ENCODE data around the gene RAB36. TPM values are rescaled to one million over a fixed set of nuclear protein-coding genes. Genes with fewer than 3 reads are reported as not detected.

The RAB36 gene
- total RNA-seq, 4 donors from 2014 or later = 5.0 to 10.8 (median 8.2) TPM

DNA sequence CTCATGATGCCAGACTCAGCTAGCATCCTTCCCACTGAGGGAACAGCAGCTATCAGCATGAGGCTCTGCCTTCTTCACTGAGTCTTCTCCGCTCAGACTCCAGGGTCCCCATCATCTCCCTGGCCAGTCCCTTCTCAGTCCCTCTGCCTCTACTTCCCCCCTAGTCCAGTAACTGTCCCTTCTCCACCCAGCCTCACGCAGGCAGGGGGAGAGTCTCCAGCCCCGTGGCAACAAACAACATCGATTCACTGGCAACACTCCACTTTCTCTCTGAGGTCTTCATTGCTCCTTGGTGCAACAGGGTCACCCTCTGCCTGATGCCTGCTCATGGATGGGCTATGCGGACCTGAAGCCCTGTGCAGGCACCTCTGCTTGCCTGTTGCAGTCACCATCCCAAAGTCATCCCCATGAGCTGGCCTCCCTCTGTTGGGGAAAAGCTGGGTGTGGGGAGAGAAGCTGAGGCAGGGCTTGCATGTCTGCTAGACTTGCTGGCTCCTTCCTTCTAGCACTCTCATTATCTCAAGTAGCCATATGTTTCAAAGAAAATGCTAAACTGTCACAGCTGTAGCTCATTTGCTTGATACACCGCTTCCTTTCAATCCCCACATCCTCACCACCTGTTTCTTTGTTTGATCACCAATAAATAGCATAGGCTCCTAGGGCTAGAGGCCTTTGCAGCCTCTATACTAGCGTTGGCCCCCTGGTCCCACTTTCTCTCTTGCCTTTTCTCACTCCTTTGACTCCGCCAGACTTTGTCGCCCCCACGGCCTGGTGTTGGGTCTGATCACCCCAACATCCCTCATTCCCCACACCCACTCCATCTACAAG lies 30.8 kb downstream of the RAB36 start:
- peaks cover 0 to 9% (median 4%) of the 10 kb centered on the region in 4 donors for H3K9me3 ChIP-seq
- H3K27ac ChIP-seq (replicated peaks in 1 of 4) = no peak overlapping the region
- WGBS = 94% methylated on average over 10 of the region's 10 CpGs
- H3K27me3 ChIP-seq = no peaks in the 10 kb centered on the region
- no peak for DNase-seq (ENCODE audit: extremely low spot score)
- peaks cover 11 to 29% (median 27%) of the 10 kb centered on the region in 4 donors for H3K4me1 ChIP-seq
- intact Hi-C loops (cut with DNase I) = loop anchor here (5.0 kb wide), 1 partner anchor 211 kb away; no protein-coding TSS in a partner anchor
- TF ChIP-seq POLR2AphosphoS5 (IDR thresholded peaks at IDR 0.05) (no peak), POLR2A (IDR thresholded peaks at IDR 0.05; ENCODE audit: low read depth) (no peak), EP300 (IDR thresholded peaks at IDR 0.05) (no peak)
- TF ChIP-seq, protein P1, sequence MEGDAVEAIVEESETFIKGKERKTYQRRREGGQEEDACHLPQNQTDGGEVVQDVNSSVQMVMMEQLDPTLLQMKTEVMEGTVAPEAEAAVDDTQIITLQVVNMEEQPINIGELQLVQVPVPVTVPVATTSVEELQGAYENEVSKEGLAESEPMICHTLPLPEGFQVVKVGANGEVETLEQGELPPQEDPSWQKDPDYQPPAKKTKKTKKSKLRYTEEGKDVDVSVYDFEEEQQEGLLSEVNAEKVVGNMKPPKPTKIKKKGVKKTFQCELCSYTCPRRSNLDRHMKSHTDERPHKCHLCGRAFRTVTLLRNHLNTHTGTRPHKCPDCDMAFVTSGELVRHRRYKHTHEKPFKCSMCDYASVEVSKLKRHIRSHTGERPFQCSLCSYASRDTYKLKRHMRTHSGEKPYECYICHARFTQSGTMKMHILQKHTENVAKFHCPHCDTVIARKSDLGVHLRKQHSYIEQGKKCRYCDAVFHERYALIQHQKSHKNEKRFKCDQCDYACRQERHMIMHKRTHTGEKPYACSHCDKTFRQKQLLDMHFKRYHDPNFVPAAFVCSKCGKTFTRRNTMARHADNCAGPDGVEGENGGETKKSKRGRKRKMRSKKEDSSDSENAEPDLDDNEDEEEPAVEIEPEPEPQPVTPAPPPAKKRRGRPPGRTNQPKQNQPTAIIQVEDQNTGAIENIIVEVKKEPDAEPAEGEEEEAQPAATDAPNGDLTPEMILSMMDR (IDR thresholded peaks at IDR 0.05) = no peak
- H3K36me3 ChIP-seq = no peaks in the 10 kb centered on the region
- H3K4me3 ChIP-seq = no peak overlapping the region

DNA sequence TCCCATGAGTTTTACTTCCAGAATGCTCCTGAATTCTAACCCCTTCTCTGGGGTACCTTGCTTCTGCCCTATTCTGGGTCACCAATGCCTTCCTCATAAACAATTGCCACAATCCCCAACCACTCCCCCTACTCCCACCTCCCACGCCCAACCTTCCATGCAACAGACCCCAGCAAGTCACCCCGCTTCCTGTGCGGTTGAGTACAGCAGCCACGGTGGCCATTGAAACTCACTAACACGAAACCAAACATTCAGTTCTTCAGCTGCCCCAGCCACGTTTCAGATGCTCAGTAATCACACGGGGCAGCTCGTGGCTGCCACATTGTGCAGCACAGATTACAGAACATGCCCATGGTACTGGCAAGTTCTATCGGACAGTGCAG lies 31.4 kb downstream of the RAB36 start:
- intact Hi-C loops (cut with DNase I) = loop anchor here (5.0 kb wide), 1 partner anchor 211 kb away; no protein-coding TSS in a partner anchor
- TF ChIP-seq POLR2A (IDR thresholded peaks at IDR 0.05; ENCODE audit: low read depth) = no peak
- TF ChIP-seq, protein P1 (IDR thresholded peaks at IDR 0.05) = no peak
- TF ChIP-seq POLR2AphosphoS5 (IDR thresholded peaks at IDR 0.05) = no peak
- TF ChIP-seq EP300 (IDR thresholded peaks at IDR 0.05) = no peak

DNA sequence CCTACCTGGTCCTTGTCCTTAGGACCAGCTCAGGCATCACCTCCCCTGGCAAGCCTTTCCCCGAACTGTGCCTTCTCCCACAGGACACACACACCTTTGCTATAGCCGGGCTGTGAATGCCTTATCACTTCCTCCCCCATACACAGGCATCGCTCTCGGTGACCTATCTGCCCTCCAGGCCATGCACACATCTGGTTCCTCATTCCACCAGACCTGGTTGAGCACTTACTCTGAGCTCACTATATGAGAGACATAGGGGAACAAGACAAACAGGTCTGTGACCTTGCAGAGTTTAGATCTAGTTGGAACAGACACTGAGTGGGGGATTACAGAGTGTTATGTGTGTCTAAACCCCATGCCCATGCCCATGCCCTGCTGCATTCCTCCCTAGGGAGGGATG lies 31.9 kb downstream of the RAB36 start:
- WGBS = 76% methylated on average over 4 of the region's 4 CpGs
- no peak overlapping the region for H3K4me3 ChIP-seq
- no peaks in the 10 kb centered on the region for H3K27me3 ChIP-seq
- peaks cover 0 to 9% (median 4%) of the 10 kb centered on the region in 4 donors for H3K9me3 ChIP-seq
- intact Hi-C loops (cut with DNase I) = loop anchor here (5.0 kb wide), 1 partner anchor 210 kb away; no protein-coding TSS in a partner anchor
- no peaks in the 10 kb centered on the region for H3K36me3 ChIP-seq
- DNase-seq (ENCODE audit: extremely low spot score) = no peak
- no peak overlapping the region for H3K27ac ChIP-seq (replicated peaks in 1 of 4)
- no peak for TF ChIP-seq POLR2A (IDR thresholded peaks at IDR 0.05; ENCODE audit: low read depth)
- TF ChIP-seq POLR2AphosphoS5 (IDR thresholded peaks at IDR 0.05) = no peak
- TF ChIP-seq, protein P1 (IDR thresholded peaks at IDR 0.05) = no peak
- TF ChIP-seq EP300 (IDR thresholded peaks at IDR 0.05) = no peak
- H3K4me1 ChIP-seq = peaks cover 22 to 41% (median 37%) of the 10 kb centered on the region in 4 donors

More for the DNA sequence above, 31.4 kb downstream of the RAB36 start:
- 93% methylated on average over 9 of the region's 9 CpGs for WGBS
- peaks cover 16 to 35% (median 32%) of the 10 kb centered on the region in 4 donors for H3K4me1 ChIP-seq
- DNase-seq (ENCODE audit: extremely low spot score) = no peak
- no peak overlapping the region for H3K4me3 ChIP-seq
- H3K9me3 ChIP-seq = peaks cover 0 to 9% (median 4%) of the 10 kb centered on the region in 4 donors
- H3K27me3 ChIP-seq = no peaks in the 10 kb centered on the region
- H3K27ac ChIP-seq (replicated peaks in 1 of 4) = no peak overlapping the region
- no peaks in the 10 kb centered on the region for H3K36me3 ChIP-seq

DNA sequence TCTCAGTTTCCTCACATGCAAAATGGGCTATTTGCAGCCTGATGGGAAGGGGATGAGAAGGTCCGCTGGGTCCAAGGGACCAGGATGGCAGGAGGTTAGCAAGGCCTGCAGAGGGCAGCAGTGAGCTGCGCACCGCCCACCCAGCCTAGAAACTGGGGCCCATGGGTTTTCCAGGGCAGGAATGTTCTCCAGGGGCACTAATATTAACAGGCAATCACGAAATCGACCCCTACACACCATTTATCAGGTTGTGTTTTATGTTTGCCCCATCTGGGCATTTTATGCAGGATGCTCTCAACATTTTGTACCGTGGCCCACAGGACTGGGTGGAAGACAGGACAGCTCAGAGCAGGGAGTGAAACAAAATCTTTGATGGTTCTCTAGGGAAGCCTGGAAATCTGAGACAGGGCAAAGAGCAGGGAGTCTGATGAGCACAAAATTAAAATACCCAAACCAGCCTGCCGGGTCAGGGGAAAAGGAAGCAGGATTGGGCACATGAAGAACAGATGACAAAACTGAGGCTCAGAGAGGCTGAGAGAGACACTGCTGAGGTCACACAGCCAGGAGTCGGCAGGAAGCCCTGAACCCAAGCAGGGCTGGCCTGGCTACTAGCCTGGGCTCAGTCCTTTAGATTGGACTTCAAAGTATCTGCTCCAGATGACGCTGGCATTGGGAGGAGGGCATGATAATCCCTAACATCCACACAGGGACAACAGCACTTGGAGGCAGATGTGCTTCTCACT lies 33.4 kb downstream of the RAB36 start:
- DNase-seq (ENCODE audit: extremely low spot score) = no peak
- intact Hi-C loops (cut with DNase I) = loop anchor here (1.0 to 5.0 kb wide), 2 partner anchors 104 to 209 kb away; no protein-coding TSS in a partner anchor
- TF ChIP-seq, protein P1 (IDR thresholded peaks at IDR 0.05) = peak; percentile 95 to 97 (median 97)
- no peak for TF ChIP-seq EP300 (IDR thresholded peaks at IDR 0.05)
- TF ChIP-seq POLR2AphosphoS5 (IDR thresholded peaks at IDR 0.05) = peak in 1 of 2 donors; percentile 68
- H3K4me1 ChIP-seq = peaks cover 37 to 56% (median 52%) of the 10 kb centered on the region in 4 donors
- H3K27ac ChIP-seq (replicated peaks in 1 of 4) = peak overlapping the region; percentile 85 to 89 (median 87)
- 31% methylated on average over 9 of the region's 9 CpGs for WGBS
- no peaks in the 10 kb centered on the region for H3K36me3 ChIP-seq
- peaks cover 0 to 9% (median 4%) of the 10 kb centered on the region in 4 donors for H3K9me3 ChIP-seq
- no peaks in the 10 kb centered on the region for H3K27me3 ChIP-seq
- peak overlapping the region in 1 of 4 donors; percentile 69 for H3K4me3 ChIP-seq

Data from esophagus muscularis mucosa (tissue), 4 donors.